SK-N-SH treated with all-trans-retinoic acid at 6 μM for 48 hours (cell line): ENCODE data around the gene KIF14.

Experiments used
- ATAC-seq: fragments of 200-7000 bp; cut with Tn5 transposase; 3 replicates; pipeline ENCODE4 v1.9.1; 2020; ENCODE audit warnings: mild to moderate bottlenecking, moderate library complexity
- ARNTL ChIP-seq: fragments of 450-650 bp; formaldehyde crosslinking; IDR thresholded peaks from 2 replicates; pipeline ENCODE4 v1.5.0; 2020; ENCODE audit warnings: low read depth, mild to moderate bottlenecking, moderate library complexity, borderline replicate concordance
- BACH2 ChIP-seq: fragments of 250-450 bp; sonication (Bioruptor Pico); IDR thresholded peaks from 2 replicates; pipeline ENCODE4 v1.9.0; 2021; ENCODE audit warnings: mild to moderate bottlenecking, borderline replicate concordance
- CSDC2 ChIP-seq: fragments of 250-450 bp; sonication (Bioruptor Pico); IDR thresholded peaks from 2 replicates; pipeline ENCODE4 v1.5.0; 2020; ENCODE audit warnings: mild to moderate bottlenecking, moderate library complexity
- ESRRG ChIP-seq: fragments of 250-450 bp; sonication (Bioruptor Pico); IDR thresholded peaks from 2 replicates; pipeline ENCODE4 v1.6.1; 2021; ENCODE audit warnings: mild to moderate bottlenecking
- GLIS3 ChIP-seq: fragments of 250-450 bp; sonication (Bioruptor Pico); IDR thresholded peaks from 2 replicates; pipeline ENCODE4 v1.5.0; 2020; ENCODE audit warnings: mild to moderate bottlenecking, moderate library complexity
- ISL1 ChIP-seq: fragments of 250-450 bp; sonication (Bioruptor Pico); IDR thresholded peaks from 2 replicates; pipeline ENCODE4 v2.1.2; 2022; ENCODE audit warnings: mild to moderate bottlenecking, moderate library complexity
- OSR1 ChIP-seq: fragments of 250-450 bp; sonication (Bioruptor Pico); IDR thresholded peaks from 2 replicates; pipeline ENCODE4 v1.8.0; 2022; ENCODE audit warnings: moderate library complexity, mild to moderate bottlenecking, inconsistent platforms
- PPARA ChIP-seq: fragments of 250-450 bp; sonication (Bioruptor Pico); IDR thresholded peaks from 2 replicates; pipeline ENCODE4 v1.5.0; 2020; ENCODE audit warnings: mild to moderate bottlenecking, borderline replicate concordance
- RARB ChIP-seq: fragments of 250-450 bp; sonication (Bioruptor Pico); IDR thresholded peaks from 2 replicates; pipeline ENCODE4 v1.8.0; 2021; ENCODE audit warnings: mild to moderate bottlenecking, moderate library complexity
- SNAI2 ChIP-seq: fragments of 250-450 bp; sonication (Bioruptor Pico); IDR thresholded peaks from 2 replicates; pipeline ENCODE4 v1.5.0; 2020; ENCODE audit warnings: mild to moderate bottlenecking, moderate library complexity
- TOX ChIP-seq: fragments of 250-450 bp; sonication (Bioruptor Pico); IDR thresholded peaks from 2 replicates; pipeline ENCODE4 v1.8.0; 2021; ENCODE audit warnings: mild to moderate bottlenecking, moderate library complexity, borderline replicate concordance
- ZC3H10 ChIP-seq: fragments of 250-450 bp; sonication (Bioruptor Pico); IDR thresholded peaks from 2 replicates; pipeline ENCODE4 v1.5.1; 2021; ENCODE audit warnings: mild to moderate bottlenecking, moderate library complexity
- ZFP3 ChIP-seq: fragments of 250-450 bp; sonication (Bioruptor Pico); IDR thresholded peaks from 2 replicates; pipeline ENCODE4 v1.5.0; 2020; ENCODE audit warnings: mild to moderate bottlenecking, moderate library complexity
- ZFP30 ChIP-seq: fragments of 450-650 bp; formaldehyde crosslinking; IDR thresholded peaks from 2 replicates; pipeline ENCODE4 v1.5.0; 2022; ENCODE audit warnings: mild to moderate bottlenecking, moderate library complexity
- ZNF70 ChIP-seq: fragments of 450-650 bp; formaldehyde crosslinking; IDR thresholded peaks from 2 replicates; pipeline ENCODE4 v1.5.0; 2020; ENCODE audit warnings: mild to moderate bottlenecking, moderate library complexity
- TF ChIP-seq, protein P1 (sequence below): fragments of 250-450 bp; sonication (Bioruptor Pico); IDR thresholded peaks from 2 replicates; pipeline ENCODE4 v1.5.0; 2020; ENCODE audit warnings: mild to moderate bottlenecking, moderate library complexity
- TF ChIP-seq, protein P2 (sequence below): fragments of 250-450 bp; sonication (Bioruptor Pico); IDR thresholded peaks from 2 replicates; pipeline ENCODE4 v1.5.1; 2020; ENCODE audit warnings: low read depth, mild to moderate bottlenecking, moderate library complexity
- TF ChIP-seq, protein P3 (sequence below): fragments of 250-450 bp; sonication (Bioruptor Pico); IDR thresholded peaks from 2 replicates; pipeline ENCODE4 v1.8.0; 2021; ENCODE audit warnings: low read depth, mild to moderate bottlenecking, moderate library complexity, borderline replicate concordance
- TF ChIP-seq, protein P4 (sequence below): fragments of 250-450 bp; sonication (Bioruptor Pico); IDR thresholded peaks from 2 replicates; pipeline ENCODE4 v1.8.0; 2020; ENCODE audit warnings: mild to moderate bottlenecking, moderate library complexity, borderline replicate concordance
- TF ChIP-seq, protein P5 (sequence below): fragments of 250-450 bp; sonication (Bioruptor Pico); IDR thresholded peaks from 2 replicates; pipeline ENCODE4 v1.5.1; 2021; ENCODE audit warnings: mild to moderate bottlenecking, moderate library complexity

Gene KIF14

DNA sequence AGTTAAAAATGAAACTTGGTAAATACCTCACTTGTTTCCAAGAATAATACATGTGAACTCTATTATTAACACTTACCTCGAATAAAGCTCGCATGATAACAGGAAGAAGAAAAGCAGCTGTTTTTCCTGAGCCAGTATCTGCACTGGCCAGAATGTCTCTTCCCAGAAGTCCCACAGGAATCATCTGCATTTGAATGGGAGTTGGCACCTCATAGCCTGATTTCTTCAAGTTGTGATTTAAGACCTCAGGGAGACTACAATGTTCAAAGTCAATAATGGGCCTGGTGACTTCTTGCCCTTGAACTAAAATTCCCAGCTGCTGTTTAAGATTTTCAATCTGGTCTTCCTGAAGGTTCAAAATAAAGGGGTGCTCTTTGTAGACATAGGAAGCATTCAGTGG, 45.3 kb upstream of the KIF14 start:
- TF ChIP-seq BACH2 (no peak), GLIS3 (no peak)
- no peak for ATAC-seq

DNA sequence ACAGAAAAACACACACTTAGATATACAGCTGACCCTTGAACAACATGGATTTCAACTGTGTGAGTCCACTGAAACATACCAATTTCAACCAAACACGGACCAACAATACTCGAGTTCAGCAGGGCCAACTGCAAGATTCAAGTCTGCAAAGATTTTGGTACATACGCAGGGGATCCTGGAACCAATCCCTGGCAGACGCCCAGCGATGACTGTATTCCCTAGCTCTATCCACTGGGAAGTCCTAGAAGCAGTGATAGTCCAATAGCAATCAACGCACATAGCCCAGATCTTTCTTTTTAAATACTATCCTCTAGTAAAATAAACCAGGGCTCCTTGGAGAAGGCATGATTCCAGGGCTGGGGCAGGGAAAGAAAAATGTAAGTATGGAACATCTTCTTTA, 40.2 kb upstream of the KIF14 start:
- no peak for TF ChIP-seq ESRRG
- no peak for ATAC-seq

DNA sequence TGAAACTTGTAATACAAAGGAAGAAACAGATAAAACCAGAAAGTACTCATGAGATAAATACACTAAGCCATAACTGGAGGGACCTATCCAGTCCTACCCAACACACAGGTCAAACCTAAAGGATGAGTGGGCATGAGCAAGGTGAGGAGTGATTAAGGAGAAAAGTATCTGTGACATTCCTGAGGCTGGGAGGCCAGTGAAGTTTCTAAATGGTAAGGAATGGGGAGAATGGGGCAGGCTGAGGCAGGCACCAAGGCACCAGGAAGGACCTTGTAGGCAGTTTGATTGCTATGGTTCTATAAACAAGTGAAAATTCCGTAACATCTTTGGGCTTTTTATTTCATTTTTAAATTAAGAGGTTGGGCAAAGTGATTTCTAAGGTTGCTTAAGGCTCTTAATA, 38.7 kb upstream of the KIF14 start:
- ATAC-seq, result peak; percentile 72; the same call in 2 of the 3 replicates
- TF ChIP-seq OSR1 (CRISPR knock-in tag) (no peak), ESRRG (no peak), ZFP30 (no peak)

DNA sequence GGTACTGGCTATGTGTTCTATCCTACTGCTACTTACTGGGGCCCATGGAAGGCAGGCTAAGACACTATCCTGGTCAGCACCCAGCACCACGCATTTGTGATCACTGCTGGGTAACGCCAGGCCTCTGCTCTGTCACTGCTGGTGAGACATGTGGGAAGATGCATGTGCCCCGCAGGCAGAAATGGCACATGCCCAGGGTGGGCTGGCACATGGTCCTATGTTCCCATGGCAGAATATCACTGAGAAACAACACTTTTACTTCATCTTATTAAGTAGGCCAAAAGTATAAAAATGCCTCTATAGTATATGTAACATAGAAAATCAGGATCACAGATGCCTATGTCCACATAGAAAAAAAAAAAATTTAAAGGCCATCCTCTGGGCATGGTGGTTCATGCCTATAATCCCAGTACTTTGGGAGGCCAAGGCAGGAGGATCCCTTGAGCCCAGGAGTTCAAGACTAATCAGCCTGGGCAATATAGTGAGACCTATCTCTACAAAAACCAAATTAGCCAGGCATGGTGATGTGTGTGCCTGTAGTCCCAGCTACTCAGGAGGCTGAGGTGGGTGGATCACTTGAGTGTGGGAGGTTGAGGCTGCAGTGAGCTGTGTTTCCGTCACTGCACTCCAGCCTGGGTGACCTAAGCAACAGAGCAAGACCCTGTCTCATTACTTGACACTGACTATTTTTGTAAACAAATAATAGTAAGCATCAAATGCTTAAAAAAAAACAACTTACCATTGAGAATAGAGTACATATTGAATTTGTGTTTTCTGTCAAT, 37.7 kb upstream of the KIF14 start:
- TF ChIP-seq RARB, result no peak
- TF ChIP-seq TOX (CRISPR knock-in tag), result no peak
- TF ChIP-seq PPARA (CRISPR knock-in tag), result no peak
- no peak for TF ChIP-seq ZFP3 (CRISPR knock-in tag)
- TF ChIP-seq ZNF70 (CRISPR knock-in tag), result no peak
- no peak for TF ChIP-seq ESRRG
- no peak for TF ChIP-seq ARNTL (CRISPR knock-in tag)
- no peak for TF ChIP-seq ISL1 (CRISPR knock-in tag)
- no peak for TF ChIP-seq OSR1 (CRISPR knock-in tag)
- TF ChIP-seq, protein P1, sequence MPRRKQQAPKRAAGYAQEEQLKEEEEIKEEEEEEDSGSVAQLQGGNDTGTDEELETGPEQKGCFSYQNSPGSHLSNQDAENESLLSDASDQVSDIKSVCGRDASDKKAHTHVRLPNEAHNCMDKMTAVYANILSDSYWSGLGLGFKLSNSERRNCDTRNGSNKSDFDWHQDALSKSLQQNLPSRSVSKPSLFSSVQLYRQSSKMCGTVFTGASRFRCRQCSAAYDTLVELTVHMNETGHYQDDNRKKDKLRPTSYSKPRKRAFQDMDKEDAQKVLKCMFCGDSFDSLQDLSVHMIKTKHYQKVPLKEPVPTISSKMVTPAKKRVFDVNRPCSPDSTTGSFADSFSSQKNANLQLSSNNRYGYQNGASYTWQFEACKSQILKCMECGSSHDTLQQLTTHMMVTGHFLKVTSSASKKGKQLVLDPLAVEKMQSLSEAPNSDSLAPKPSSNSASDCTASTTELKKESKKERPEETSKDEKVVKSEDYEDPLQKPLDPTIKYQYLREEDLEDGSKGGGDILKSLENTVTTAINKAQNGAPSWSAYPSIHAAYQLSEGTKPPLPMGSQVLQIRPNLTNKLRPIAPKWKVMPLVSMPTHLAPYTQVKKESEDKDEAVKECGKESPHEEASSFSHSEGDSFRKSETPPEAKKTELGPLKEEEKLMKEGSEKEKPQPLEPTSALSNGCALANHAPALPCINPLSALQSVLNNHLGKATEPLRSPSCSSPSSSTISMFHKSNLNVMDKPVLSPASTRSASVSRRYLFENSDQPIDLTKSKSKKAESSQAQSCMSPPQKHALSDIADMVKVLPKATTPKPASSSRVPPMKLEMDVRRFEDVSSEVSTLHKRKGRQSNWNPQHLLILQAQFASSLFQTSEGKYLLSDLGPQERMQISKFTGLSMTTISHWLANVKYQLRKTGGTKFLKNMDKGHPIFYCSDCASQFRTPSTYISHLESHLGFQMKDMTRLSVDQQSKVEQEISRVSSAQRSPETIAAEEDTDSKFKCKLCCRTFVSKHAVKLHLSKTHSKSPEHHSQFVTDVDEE (CRISPR knock-in tag), result no peak
- TF ChIP-seq ZFP30, result no peak
- TF ChIP-seq, protein P2, sequence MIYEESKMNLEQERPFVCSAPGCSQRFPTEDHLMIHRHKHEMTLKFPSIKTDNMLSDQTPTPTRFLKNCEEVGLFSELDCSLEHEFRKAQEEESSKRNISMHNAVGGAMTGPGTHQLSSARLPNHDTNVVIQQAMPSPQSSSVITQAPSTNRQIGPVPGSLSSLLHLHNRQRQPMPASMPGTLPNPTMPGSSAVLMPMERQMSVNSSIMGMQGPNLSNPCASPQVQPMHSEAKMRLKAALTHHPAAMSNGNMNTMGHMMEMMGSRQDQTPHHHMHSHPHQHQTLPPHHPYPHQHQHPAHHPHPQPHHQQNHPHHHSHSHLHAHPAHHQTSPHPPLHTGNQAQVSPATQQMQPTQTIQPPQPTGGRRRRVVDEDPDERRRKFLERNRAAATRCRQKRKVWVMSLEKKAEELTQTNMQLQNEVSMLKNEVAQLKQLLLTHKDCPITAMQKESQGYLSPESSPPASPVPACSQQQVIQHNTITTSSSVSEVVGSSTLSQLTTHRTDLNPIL (CRISPR knock-in tag), result no peak
- TF ChIP-seq, protein P3, sequence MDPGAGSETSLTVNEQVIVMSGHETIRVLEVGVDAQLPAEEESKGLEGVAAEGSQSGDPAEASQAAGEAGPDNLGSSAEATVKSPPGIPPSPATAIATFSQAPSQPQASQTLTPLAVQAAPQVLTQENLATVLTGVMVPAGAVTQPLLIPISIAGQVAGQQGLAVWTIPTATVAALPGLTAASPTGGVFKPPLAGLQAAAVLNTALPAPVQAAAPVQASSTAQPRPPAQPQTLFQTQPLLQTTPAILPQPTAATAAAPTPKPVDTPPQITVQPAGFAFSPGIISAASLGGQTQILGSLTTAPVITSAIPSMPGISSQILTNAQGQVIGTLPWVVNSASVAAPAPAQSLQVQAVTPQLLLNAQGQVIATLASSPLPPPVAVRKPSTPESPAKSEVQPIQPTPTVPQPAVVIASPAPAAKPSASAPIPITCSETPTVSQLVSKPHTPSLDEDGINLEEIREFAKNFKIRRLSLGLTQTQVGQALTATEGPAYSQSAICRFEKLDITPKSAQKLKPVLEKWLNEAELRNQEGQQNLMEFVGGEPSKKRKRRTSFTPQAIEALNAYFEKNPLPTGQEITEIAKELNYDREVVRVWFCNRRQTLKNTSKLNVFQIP (CRISPR knock-in tag), result no peak
- no peak for TF ChIP-seq GLIS3
- no peak for TF ChIP-seq ZC3H10 (CRISPR knock-in tag)
- TF ChIP-seq, protein P4, sequence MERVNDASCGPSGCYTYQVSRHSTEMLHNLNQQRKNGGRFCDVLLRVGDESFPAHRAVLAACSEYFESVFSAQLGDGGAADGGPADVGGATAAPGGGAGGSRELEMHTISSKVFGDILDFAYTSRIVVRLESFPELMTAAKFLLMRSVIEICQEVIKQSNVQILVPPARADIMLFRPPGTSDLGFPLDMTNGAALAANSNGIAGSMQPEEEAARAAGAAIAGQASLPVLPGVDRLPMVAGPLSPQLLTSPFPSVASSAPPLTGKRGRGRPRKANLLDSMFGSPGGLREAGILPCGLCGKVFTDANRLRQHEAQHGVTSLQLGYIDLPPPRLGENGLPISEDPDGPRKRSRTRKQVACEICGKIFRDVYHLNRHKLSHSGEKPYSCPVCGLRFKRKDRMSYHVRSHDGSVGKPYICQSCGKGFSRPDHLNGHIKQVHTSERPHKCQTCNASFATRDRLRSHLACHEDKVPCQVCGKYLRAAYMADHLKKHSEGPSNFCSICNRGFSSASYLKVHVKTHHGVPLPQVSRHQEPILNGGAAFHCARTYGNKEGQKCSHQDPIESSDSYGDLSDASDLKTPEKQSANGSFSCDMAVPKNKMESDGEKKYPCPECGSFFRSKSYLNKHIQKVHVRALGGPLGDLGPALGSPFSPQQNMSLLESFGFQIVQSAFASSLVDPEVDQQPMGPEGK, result no peak
- no peak for TF ChIP-seq CSDC2 (CRISPR knock-in tag)
- TF ChIP-seq SNAI2, result no peak
- TF ChIP-seq, protein P5, sequence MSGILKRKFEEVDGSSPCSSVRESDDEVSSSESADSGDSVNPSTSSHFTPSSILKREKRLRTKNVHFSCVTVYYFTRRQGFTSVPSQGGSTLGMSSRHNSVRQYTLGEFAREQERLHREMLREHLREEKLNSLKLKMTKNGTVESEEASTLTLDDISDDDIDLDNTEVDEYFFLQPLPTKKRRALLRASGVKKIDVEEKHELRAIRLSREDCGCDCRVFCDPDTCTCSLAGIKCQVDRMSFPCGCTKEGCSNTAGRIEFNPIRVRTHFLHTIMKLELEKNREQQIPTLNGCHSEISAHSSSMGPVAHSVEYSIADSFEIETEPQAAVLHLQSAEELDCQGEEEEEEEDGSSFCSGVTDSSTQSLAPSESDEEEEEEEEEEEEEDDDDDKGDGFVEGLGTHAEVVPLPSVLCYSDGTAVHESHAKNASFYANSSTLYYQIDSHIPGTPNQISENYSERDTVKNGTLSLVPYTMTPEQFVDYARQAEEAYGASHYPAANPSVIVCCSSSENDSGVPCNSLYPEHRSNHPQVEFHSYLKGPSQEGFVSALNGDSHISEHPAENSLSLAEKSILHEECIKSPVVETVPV (CRISPR knock-in tag), result no peak
- TF ChIP-seq, all 23 proteins: peak for 0
- no peak for ATAC-seq
